ENCODE data around the gene TRAF3IP1.

- TF ChIP-seq, protein P1, sequence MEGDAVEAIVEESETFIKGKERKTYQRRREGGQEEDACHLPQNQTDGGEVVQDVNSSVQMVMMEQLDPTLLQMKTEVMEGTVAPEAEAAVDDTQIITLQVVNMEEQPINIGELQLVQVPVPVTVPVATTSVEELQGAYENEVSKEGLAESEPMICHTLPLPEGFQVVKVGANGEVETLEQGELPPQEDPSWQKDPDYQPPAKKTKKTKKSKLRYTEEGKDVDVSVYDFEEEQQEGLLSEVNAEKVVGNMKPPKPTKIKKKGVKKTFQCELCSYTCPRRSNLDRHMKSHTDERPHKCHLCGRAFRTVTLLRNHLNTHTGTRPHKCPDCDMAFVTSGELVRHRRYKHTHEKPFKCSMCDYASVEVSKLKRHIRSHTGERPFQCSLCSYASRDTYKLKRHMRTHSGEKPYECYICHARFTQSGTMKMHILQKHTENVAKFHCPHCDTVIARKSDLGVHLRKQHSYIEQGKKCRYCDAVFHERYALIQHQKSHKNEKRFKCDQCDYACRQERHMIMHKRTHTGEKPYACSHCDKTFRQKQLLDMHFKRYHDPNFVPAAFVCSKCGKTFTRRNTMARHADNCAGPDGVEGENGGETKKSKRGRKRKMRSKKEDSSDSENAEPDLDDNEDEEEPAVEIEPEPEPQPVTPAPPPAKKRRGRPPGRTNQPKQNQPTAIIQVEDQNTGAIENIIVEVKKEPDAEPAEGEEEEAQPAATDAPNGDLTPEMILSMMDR (IDR thresholded peaks at IDR 0.05 in 8 of 11, conservative IDR thresholded peaks at IDR 0.05 in 3 of 11), result no peak
- no peak for TF ChIP-seq POLR2A (IDR thresholded peaks at IDR 0.05)
Observed at GRCh38 chr2:238450440-238450861, 130.1 kb downstream of the TRAF3IP1 start.

Data from spleen (tissue), 7 donors.